ENCODE data around the gene GLS.

- TF ChIP-seq, protein P1, sequence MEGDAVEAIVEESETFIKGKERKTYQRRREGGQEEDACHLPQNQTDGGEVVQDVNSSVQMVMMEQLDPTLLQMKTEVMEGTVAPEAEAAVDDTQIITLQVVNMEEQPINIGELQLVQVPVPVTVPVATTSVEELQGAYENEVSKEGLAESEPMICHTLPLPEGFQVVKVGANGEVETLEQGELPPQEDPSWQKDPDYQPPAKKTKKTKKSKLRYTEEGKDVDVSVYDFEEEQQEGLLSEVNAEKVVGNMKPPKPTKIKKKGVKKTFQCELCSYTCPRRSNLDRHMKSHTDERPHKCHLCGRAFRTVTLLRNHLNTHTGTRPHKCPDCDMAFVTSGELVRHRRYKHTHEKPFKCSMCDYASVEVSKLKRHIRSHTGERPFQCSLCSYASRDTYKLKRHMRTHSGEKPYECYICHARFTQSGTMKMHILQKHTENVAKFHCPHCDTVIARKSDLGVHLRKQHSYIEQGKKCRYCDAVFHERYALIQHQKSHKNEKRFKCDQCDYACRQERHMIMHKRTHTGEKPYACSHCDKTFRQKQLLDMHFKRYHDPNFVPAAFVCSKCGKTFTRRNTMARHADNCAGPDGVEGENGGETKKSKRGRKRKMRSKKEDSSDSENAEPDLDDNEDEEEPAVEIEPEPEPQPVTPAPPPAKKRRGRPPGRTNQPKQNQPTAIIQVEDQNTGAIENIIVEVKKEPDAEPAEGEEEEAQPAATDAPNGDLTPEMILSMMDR (IDR thresholded peaks at IDR 0.05; ENCODE audit: extremely low read depth in 1 of 2, insufficient read depth in 1 of 2, low read depth in 1 of 2, low read length in 2 of 2): no peak
- TF ChIP-seq GATA2 (IDR thresholded peaks at IDR 0.05; ENCODE audit: insufficient read depth, insufficient read length, low read depth, low read length): no peak
- no peak for TF ChIP-seq POLR2A (IDR thresholded peaks at IDR 0.05; ENCODE audit: low read depth, low read length)
- TF ChIP-seq POLR2AphosphoS5 (IDR thresholded peaks at IDR 0.05; ENCODE audit: insufficient read depth, low read depth, low read length): no peak
- no peak for TF ChIP-seq EZH2 (IDR thresholded peaks at IDR 0.05; ENCODE audit: borderline replicate concordance, low read depth, low read length, severe bottlenecking)
- TF ChIP-seq MAX (IDR thresholded peaks at IDR 0.05; ENCODE audit: insufficient read depth, insufficient read length): no peak
- TF ChIP-seq JUN (IDR thresholded peaks at IDR 0.05; ENCODE audit: borderline replicate concordance, insufficient read depth, insufficient read length, low read depth): no peak
- no peak for TF ChIP-seq FOS (IDR thresholded peaks at IDR 0.05; ENCODE audit: borderline replicate concordance, insufficient read depth, low read length)
- TF ChIP-seq MYC (IDR thresholded peaks at IDR 0.05; ENCODE audit: low read depth, low read length): no peak
Measured at GRCh38 chr2:190882411-190882766, 1.8 kb downstream of the GLS start.

All from endothelial cell of umbilical vein (primary cell).